GM21825 (cell line): ENCODE results near the gene KLHDC7B.

ENCODE experiments used
- ATAC-seq: cut with Tn5 transposase; IDR thresholded peaks from one replicate; pipeline ENCODE4 v1.9.1; 2021; ENCODE audit warnings: mild to moderate bottlenecking, moderate library complexity; ENCODE audit not compliant: unreplicated experiment

Gene KLHDC7B

GRCh38 chr22:50585238-50585637, 39.5 kb downstream of the KLHDC7B start:
- no peak for ATAC-seq

GRCh38 chr22:50585781-50586180, 40.1 kb downstream of the KLHDC7B start:
- no peak for ATAC-seq

DNA sequence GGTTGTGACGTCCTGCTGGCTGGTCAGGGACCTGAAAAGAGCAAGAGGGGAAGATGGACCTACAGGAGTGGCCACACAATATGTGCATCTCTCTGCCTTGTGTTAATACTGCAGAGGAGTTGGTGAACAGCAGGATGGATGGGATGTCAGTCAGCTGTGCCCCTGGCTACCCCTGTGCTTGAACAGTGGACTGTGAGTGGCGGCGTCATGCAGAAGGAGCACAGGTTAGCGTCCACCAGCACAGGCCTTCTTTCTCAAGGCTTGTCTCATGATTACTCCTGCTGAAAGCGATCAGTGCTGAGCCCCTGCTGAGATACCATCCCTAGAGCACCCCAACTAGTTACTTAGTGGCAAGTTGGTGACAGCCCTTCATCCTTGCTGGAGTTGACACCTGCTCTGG, 40.7 kb downstream of the KLHDC7B start:
- no peak for ATAC-seq

DNA sequence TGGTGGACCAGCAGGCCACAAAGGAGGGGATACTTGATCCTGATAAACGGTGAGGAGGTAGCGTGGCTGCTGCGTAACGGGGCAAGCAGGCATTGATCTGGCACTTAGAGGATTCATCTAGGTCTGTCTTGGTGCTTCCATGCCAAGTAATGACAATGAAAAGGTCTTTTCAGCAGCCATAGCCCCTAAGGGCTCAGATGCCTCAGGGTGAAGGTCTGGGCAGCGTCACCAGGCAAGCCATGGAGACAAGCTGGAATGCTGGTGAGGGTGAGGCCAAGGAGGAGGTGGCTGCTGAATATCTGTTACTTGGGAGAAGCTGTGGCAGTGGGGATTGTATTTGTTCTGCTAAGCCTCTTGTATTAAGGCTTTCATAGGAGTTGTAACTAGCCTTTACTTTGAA, 41.7 kb downstream of the KLHDC7B start:
- ATAC-seq: no peak

GRCh38 chr22:50595189-50595588, 49.5 kb downstream of the KLHDC7B start:
- ATAC-seq: no peak

DNA sequence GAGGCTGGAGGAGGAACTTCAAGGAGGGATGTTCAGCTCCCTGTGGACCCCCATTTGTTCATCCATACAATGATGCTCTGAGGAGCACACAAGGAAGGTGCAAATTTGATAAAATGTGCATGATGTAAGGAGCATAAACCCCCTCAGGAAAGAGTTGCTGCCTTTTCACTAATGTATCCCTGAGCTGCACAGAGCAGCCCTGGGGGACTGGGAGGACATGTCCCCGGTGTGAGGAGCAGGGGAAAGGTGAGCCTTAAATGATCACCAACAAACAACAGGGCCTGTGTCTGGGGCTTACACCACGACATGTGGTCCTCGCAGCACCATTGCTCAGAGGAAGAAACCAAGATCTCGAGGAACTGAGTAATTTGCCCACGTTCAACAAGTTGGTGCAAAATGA, 51.4 kb downstream of the KLHDC7B start:
- ATAC-seq: no peak

DNA sequence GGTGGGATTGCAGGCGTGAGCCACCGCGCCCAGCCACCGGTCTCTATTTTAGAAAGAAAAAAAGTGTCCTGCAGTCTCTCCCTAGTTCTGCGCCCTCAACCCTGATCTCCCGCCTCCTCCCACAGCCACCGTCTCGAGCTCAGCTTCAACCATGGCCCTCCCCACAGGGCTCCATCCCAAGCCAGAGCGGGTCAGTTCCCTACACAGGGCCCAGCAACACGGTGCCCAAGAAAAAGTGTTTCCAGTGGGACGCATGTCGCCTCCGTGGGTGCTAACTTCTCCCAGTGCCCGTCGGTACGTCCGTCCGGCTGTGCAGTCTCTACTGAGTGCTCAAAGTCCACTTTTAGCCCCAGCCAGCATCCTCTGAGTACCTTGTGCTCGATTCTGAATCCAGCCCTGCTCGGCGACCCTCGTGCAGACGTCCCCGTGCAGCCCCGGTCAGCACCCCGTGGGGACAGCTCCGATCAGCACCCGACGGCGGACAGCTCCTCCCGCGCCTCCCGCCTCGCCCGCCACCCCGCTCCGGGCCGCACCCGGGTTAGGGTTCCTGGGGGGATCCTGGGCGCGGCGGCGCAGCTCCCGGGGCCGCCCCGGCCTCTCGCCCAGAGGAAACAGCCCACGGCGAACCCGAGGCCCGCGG, 54.2 kb downstream of the KLHDC7B start:
- ATAC-seq: no peak

- no peak for ATAC-seq
These were observed 54.8 kb downstream of the KLHDC7B start, which contains the start of gene MAPK8IP2 for GRCh38 chr22:50600538-50600937. Gene MAPK8IP2, plus strand, starts transcription at chr22:50600793. Its CDS starts 26 bp downstream, at chr22:50600819.
